Endometrial microvascular endothelial cells (primary cell): ENCODE measurements around the gene HDAC11. TPM values are rescaled to one million over a fixed set of nuclear protein-coding genes. Genes with fewer than 3 reads are reported as not detected.
"Not testable (repeated sequence)": the region's sequence is repeated elsewhere in the genome, so short reads cannot be mapped to it uniquely, and the experiment has no call there.

Source experiments
- in situ Hi-C: cut with HindIII; loops from 2 replicates; pipeline ENCODE4 v1.10.0; 2017; ENCODE audit warnings: low sequenced_read_pairs, low pct_unique_long_range_greater_than_20kb; ENCODE audit errors: inconsistent ontology term
- total RNA-seq: library from RNA; depleted of rRNA; stranded (reverse); fragments of >200 nt; gene quantifications from one replicate; pipeline ENCODE4 v1.2.3, GENCODE V29; 2015; ENCODE audit errors: inconsistent ontology term

The HDAC11 gene
- total RNA-seq, 1 donor from 2014 or later: 8.3 TPM

DNA sequence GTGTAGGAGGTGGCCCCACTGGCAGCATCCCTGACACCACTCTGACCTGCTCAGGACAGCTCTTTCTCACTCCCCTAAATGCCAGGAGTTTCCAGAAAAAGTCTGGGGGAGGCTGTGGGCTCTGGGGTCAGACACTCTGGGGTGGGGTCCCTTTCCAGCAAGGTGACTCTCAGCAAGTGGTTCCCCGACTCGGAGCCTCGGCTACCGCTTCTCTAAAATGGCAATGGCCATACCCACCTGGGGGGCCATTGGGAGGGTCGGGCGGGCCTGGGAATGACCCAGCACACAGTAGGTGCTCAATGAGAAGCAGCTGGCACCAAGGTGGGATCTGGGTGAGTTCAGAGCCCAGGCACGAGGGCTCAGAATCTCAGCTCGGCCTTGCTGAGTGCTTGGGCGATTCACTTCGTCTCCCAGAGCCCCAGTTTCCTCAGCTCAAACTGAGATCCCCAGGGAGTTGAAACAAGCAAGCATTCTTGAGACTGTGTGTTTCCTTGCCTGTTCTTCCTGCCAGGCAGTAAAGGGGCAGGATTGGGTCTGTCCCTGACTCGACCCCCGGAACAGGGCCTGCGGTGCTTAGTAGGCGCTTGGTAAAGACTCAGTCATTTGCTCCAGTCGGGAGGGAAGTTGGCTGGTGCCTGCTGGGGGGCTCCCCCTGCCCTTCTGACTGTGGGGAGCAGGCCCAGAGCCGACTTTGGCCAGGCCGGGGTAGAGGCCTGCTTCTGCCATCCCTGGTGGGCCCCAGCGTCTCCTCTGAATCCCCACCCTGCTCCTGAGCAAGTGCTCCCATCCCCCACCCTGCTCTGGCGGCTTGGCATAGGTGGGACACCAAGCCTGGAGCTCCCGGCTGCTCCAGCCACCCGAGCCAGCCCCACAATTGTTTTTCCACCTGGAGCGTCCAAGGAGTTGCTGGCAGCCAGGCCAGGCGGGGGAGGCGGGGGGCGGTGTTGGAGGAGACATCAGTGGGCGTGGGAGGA, 36.0 kb downstream of the HDAC11 start:
- in situ Hi-C loops: loop anchor here (10.0 kb wide), 1 partner anchor 129 kb away; no protein-coding TSS in a partner anchor

- in situ Hi-C loops: loop anchor here (10.0 kb wide), 1 partner anchor 128 kb away; no protein-coding TSS in a partner anchor
Measured at GRCh38 chr3:13516760-13517135, 36.6 kb downstream of the HDAC11 start.

DNA sequence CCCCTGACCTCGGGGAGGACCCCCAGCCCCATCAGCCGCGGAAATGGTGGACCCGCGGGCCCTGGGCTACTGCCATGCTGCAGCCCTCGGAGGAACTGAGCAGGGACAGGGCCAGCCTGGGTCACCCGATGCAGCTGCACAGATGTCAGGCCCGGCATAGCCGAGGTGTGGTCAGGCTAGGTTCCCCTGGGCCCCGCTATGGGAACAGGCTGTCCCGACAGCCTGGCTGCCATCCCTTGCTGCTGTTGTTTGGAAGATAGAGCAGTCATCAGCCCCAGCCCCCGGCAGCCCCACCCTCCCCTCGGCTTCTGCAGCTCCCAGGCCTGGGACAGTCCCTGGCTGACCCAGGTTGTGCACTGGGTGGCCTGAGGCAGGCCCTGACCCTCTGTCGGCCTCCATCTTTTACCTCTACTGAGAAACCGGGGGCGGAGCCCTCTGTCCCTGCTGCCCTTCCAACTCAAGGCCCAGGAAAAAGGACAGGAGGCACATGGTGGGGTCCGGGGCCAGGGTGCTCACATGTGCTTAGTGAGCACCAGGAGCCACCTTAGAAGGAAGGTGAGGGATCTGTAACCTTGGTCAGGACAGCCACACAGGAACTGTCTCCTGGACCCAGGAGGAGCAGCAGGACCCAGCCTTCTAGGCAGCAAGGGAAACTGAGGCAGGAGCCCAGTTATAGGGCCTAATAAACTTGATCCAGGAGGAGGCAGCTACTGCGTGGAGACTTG, 37.3 kb downstream of the HDAC11 start:
- in situ Hi-C loops: loop anchor here (10.0 kb wide), 1 partner anchor 127 kb away; no protein-coding TSS in a partner anchor

- in situ Hi-C loops: loop anchor here (10.0 kb wide), 1 partner anchor 126 kb away; no protein-coding TSS in a partner anchor
Measured at GRCh38 chr3:13518516-13518953, 38.4 kb downstream of the HDAC11 start.

GRCh38 chr3:13519006-13519791, 39.1 kb downstream of the HDAC11 start:
- in situ Hi-C loops: loop anchor here (10.0 kb wide), 1 partner anchor 126 kb away; no protein-coding TSS in a partner anchor

DNA sequence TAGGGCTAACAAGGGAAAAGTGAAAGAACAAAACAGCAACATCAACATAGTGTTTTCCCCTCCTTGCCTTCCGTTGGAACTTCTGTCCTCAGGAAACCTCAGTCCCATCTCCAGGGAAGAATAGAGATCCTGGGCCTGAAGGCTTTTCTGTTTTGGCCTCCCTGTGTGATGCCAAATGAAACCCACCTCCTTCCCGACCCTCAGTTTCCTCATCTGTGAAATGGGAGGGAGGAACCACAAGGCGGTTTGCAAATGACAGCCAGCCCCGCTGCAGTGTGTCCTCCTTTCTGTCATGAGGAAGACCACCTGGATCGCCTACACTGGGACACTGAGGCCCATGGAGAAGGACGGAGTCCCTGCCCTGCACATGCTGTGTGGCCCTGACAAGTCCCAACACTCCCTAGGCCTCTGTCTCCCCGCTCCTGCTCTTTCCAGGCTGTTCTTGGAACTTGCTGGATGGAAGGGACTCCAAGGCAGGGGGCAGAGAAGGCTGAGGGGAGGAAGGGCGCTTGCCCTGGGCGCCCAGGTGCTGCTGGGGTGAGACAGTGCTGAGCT, 40.3 kb downstream of the HDAC11 start:
- in situ Hi-C loops: no loop called here

GRCh38 chr3:13521309-13521708, 41.2 kb downstream of the HDAC11 start:
- in situ Hi-C loops: no loop called here

DNA sequence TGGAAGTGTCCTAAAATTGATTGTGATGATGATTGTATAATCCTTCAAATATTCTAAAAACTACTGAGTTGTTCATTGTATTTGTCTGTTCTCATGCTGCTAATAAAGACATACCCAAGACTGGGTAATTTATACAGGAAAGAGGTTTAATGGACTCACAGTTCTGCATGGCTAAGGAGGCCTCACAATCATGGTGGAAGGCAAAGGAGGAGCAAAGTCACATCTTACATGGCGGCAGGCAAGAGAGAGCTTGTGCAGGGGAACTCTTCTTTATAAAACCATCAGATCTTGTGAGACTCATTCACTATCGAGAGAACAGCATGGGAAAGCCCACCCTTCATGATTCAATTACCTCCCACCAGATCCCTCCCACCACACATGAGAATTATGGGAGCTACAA, 41.6 kb downstream of the HDAC11 start:
- in situ Hi-C loops: not testable (repeated sequence)

DNA sequence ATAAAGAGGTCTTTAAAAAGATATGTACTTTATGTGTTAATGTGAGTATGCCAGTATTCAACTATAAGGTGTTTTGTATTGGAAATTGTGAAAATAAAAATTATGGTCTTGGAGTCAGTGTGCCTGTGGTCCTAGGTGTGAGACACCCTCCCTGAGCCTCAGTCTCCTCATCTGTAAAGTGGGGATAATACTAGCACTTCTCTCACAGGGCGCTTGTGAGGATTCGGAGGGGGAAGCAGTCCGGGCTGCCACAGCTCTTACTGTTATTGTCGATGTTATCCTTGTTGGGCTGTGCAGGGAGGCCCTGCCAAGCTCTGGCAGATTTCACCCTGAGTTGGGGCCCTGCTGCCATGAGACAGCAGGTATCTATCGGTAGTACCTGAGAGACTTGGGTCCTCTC, 42.1 kb downstream of the HDAC11 start:
- in situ Hi-C loops: no loop called here

DNA sequence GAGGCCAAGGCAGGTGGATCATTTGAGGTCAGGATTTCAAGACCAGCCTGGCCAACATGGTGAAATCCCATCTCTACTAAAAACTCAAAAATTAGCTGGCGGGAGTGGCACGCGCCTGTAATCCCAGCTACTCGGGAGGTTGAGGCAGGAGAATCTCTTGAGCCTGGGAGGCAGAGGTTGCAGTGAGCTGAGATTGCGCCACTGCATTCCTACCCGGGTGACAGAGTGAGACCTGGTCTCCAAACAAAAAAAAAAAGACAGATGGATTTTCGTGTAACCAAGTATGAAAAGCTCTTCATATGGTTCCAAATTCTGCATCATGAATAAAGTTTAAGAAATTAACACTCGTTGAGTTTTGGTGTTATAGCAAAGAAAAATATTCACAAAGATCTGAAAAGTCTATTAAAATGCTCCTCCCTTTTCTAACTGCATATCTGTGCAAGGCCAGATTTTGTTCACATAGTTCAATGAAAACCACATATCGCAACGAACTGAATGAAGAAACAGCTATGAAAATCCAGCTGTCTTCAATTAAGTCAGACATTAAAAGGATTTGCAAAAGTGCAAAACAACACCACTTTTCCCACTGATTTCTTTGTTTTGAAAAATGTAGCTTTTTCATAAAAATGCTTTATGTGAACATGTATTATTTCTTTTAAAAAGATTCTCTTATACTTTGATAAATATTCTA, 45.0 kb downstream of the HDAC11 start:
- in situ Hi-C loops: no loop called here

DNA sequence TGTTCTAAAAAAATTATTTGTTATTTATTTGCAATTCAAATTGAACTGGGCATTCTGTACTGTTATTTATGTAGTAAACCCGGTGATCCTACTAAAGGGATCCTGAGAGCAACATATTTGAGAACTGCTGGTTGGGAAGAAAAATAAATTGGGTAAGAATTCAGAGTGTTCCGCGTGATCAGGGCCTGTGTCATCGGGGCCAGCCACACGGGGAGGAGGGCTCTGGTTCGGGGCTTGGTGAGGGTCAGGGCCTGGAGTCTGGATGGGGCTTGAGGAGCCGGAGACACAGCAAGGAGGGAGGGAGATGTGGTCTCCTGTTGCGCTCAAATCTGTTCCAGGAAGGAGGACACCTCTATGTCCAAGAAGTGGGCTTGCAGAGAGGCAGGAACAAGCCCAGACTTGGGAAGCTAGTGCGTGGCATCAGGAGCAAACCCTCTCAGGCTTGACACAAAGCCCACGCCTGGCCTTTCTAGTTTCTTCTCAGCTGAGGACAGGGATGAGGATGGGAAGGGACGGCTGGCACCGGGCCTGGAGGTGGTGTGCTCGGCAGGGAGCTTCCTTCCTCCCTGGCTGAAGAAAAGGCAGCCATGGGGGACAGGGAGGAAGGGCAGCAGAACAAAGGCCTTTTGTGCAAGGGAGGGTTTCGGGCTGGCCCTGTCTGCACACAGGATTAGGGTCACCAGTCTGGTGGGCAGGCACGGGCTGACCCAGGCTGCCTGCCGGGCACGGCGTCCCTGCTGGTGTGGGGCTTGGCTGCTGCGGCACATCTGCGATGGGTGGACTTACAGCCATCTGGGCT, 45.9 kb downstream of the HDAC11 start:
- in situ Hi-C loops: no loop called here

GRCh38 chr3:13526626-13526949, 46.5 kb downstream of the HDAC11 start:
- in situ Hi-C loops: no loop called here

DNA sequence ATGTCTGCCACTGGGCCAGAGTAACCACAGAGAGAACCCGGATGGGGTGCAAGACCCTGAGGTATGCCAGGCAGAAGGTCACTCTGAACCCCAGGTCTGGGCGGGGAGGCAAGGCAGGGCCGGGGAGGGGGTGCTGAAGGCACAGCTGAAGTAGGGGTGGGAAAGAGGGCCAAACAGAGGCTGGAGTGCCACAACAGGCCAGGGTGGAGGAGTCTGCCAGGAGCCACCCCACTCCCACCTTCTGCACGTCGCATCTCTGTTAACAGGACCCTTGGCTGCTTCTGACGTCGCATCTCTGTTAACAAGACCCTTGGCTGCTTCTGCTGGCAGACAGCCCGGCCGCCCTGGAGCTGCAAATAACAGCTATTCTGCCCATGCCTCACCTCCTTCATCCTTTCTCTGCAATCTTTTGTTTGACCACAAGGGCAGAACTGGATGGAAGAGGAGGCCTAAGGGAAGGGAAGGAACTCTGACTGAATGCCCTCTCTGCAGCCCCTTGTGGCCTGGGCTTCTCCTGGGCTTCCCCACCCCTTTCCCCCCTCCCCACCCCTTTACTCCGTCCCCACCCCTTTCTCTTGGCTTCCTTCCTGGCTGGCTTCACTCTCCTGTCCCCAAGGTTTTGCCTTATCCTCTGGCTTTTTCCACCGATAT, 48.2 kb downstream of the HDAC11 start:
- in situ Hi-C loops: no loop called here

GRCh38 chr3:13529196-13530112, 49.3 kb downstream of the HDAC11 start:
- in situ Hi-C loops: no loop called here

DNA sequence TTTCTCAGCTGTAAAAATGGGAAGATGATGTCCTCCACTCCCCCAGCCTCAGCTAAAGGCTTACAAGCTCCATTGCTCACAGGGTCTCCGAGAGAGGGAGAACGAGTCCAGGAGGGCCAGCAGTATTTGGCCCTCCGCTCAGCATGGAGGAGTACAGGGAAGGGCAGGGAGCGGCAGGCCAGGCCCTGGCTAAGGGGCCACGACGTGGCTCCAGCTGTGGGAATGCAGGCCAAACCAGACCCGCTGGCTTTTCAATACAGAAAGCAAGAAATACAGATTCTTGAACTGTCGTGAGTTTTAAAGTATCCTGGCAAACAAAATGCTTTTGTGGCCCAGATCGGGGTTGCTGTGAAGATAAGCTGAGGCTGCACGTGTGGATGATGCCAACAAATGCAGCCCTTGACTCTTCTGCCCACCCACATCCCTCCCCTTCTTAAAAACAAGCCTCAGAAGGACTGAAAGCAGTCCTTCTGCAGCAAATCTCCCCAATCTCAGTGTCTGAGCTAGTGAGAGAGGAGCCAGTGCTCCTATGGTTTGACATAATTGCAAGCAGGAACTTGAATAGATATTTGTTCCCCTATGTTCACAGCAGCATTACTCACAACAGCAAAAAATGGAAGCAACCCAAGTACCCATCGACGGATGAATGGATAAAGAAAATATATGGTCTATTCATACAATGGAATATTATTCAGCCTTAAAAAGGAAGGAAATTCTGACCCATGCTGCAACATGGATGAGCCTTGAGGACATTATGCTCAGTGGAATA, 50.3 kb downstream of the HDAC11 start:
- in situ Hi-C loops: no loop called here
